Psoas muscle (tissue), 8 donors: Measurements from ENCODE around the gene CMTM2. TPM values are rescaled to one million over a fixed set of nuclear protein-coding genes. Genes with fewer than 3 reads are reported as not detected.

ENCODE experiments used
- ATAC-seq, 4 donors: fragments of 200-7000 bp; cut with Tn5 transposase; one replicate each; pipeline ENCODE4 v1.9.1; 2020; ENCODE audit warnings: moderate library complexity in 3 of 4, mild to moderate bottlenecking in 2 of 4
- DNase-seq, 2 donors: peaks; one replicate each; pipeline ENCODE4 v3.0.0-alpha.2; 2020
- H3K27ac ChIP-seq: fragments of 200-600 bp; one replicate; pipeline ENCODE4 v1.8.0; 2022
- H3K27me3 ChIP-seq, 3 donors: fragments of 200-600 bp in 1 of 3; one replicate each; pipeline versions ENCODE4 v1.6.1 to v1.8.0; 2013 to 2022; ENCODE audit warnings: low read length in 2 of 3, mild to moderate bottlenecking in 2 of 3, moderate library complexity in 1 of 3; ENCODE audit not compliant: insufficient read depth in 3 of 3
- H3K36me3 ChIP-seq, 2 donors: fragments of 200-600 bp in 1 of 2; one replicate each; pipeline versions ENCODE4 v1.6.1 to v1.8.0; 2013 to 2022; ENCODE audit warnings: low read depth in 1 of 2, mild to moderate bottlenecking in 1 of 2, moderate library complexity in 1 of 2; ENCODE audit not compliant: insufficient read depth in 1 of 2
- H3K4me1 ChIP-seq: fragments of 200-600 bp; one replicate; pipeline ENCODE4 v1.8.0; 2022
- H3K4me3 ChIP-seq: fragments of 200-600 bp; one replicate; pipeline ENCODE4 v1.8.0; 2022; ENCODE audit warnings: mild to moderate bottlenecking
- H3K9me3 ChIP-seq: fragments of 200-600 bp; one replicate; pipeline ENCODE4 v1.8.0; 2022
- CTCF ChIP-seq: fragments of 200-600 bp; IDR thresholded peaks from one replicate; pipeline ENCODE4 v1.8.0; 2022; ENCODE audit warnings: antibody characterized with exemption
- WGBS, 3 donors: extraction: QIAGEN DNeasy Blood & Tissue Kit; methylation state at CpG; one replicate each; pipeline versions ENCODE4 v1.1.6 to v1.1.7; 2013; 5-methylcytosine and 5-hydroxymethylcytosine counted together
- intact Hi-C, 2 donors: fragments of 100-400 bp; cut with DNase I; formaldehyde crosslinking; loops; one replicate each; pipeline versions ENCODE4 v1.11.0 to v1.14.2; 2022
- polyA plus RNA-seq, 3 donors: library from polyadenylated mRNA; stranded (reverse); fragments of 200-250 nt; gene quantifications; one replicate each; pipeline ENCODE4 v1.2.3, GENCODE V29; 2013
- total RNA-seq, 4 donors: library from RNA; stranded (reverse); fragmentation: NEBNext Ultra II Directional in 2 of 4; extraction: Animal tissue kit (Norgen Biotek cat#: 25700) in 2 of 4; gene quantifications; one replicate each; pipeline versions ENCODE4 v1.2.1 to v1.2.4, GENCODE V29; 2021 to 2023
- donor health status: healthy with polysubstance abuse.
- donor health status: DM: no; HTN: no; CAD: no; lungs with moderate emphysema.
- donor health status: Bipolar disorder and iron deficiency.
- donor health status: healthy.
- donor health status: DM: yes; HTN: yes; CAD: no.
- donor health status: DM: no; HTN: no; CAD: no.
- donor health status: DM: no; HTN: no; CAD: no.
- donor health status: DM: yes; HTN: yes; CAD: no.

CMTM2 gene
- total and polyA plus RNA-seq, 7 donors, result 0.17 TPM; not detected in 6

GRCh38 chr16:66542396-66542795 is 36.9 kb upstream of the CMTM2 start:
- H3K4me1 ChIP-seq, result no peaks in the 10 kb centered on the region
- intact Hi-C loops, result no loop called here
- no peak for DNase-seq
- TF ChIP-seq CTCF, result no peak
- peaks cover 2 to 76% of the 10 kb centered on the region in 2 donors for H3K36me3 ChIP-seq
- H3K27ac ChIP-seq, result no peak overlapping the region
- 84 to 92% (median 86%) methylated on average over 3 of the region's 3 CpGs for WGBS, 3 donors
- no peaks in the 10 kb centered on the region for H3K27me3 ChIP-seq
- no peak for ATAC-seq
- H3K4me3 ChIP-seq, result no peak overlapping the region
- H3K9me3 ChIP-seq, result no peaks in the 10 kb centered on the region

- H3K4me1 ChIP-seq, result peaks cover 3% of the 10 kb centered on the region
- no peak for DNase-seq
- H3K9me3 ChIP-seq, result no peaks in the 10 kb centered on the region
- no peak overlapping the region for H3K4me3 ChIP-seq
- H3K27ac ChIP-seq, result no peak overlapping the region
- no peaks in the 10 kb centered on the region for H3K27me3 ChIP-seq
- TF ChIP-seq CTCF, result no peak
- no peak for ATAC-seq
- intact Hi-C loops, result no loop called here
- H3K36me3 ChIP-seq, result peaks cover 2 to 71% of the 10 kb centered on the region in 2 donors
- WGBS, 3 donors, result 80 to 83% (median 82%) methylated on average over 6 of the region's 6 CpGs
Observed at GRCh38 chr16:66543541-66543940, 35.7 kb upstream of the CMTM2 start.

- TF ChIP-seq CTCF, result no peak
- no peak overlapping the region for H3K4me3 ChIP-seq
- DNase-seq, result no peak
- H3K36me3 ChIP-seq, result peaks cover 2 to 70% of the 10 kb centered on the region in 2 donors
- no peak overlapping the region for H3K27ac ChIP-seq
- peaks cover 10% of the 10 kb centered on the region for H3K4me1 ChIP-seq
- ATAC-seq, result no peak
- 74 to 83% (median 78%) methylated on average over 7 of the region's 7 CpGs for WGBS, 3 donors
- H3K9me3 ChIP-seq, result no peaks in the 10 kb centered on the region
- no peaks in the 10 kb centered on the region for H3K27me3 ChIP-seq
- intact Hi-C loops, result no loop called here
Observed at GRCh38 chr16:66544016-66544757, 35.1 kb upstream of the CMTM2 start.

- TF ChIP-seq CTCF, result no peak
- peaks cover 0 to 47% of the 10 kb centered on the region in 2 donors for H3K36me3 ChIP-seq
- DNase-seq (peak in 1 of 2 donors; percentile 38), ATAC-seq (no peak)
- H3K4me1 ChIP-seq, result peaks cover 28% of the 10 kb centered on the region
- peak overlapping the region; percentile 92 for H3K27ac ChIP-seq
- 94 to 97% (median 95%) methylated on average over 5 of the region's 5 CpGs for WGBS, 3 donors
- no peaks in the 10 kb centered on the region for H3K9me3 ChIP-seq
- intact Hi-C loops, result loop anchor here in 1 of 2 donors (5.0 kb wide), 1 partner anchor 70 kb away; no protein-coding TSS in a partner anchor
- no peak overlapping the region for H3K4me3 ChIP-seq
- H3K27me3 ChIP-seq, result no peaks in the 10 kb centered on the region
Observed at GRCh38 chr16:66547101-66547989, 31.9 kb upstream of the CMTM2 start.
